Sigmoid colon (tissue), 7 donors: ENCODE results near the gene GRM3. TPM values are rescaled to one million over a fixed set of nuclear protein-coding genes. Genes with fewer than 3 reads are reported as not detected.

ENCODE experiments used
- DNase-seq: peaks from one replicate; pipeline ENCODE4 v3.0.0-alpha.2; 2019
- H3K27ac ChIP-seq, 4 donors: fragments of 200-600 bp; sonication (generic); one replicate each; pipeline ENCODE4 v1.5.1; 2016 to 2019; ENCODE audit warnings: mild to moderate bottlenecking in 1 of 4
- H3K27me3 ChIP-seq, 3 donors: fragments of 200-600 bp; sonication (generic); one replicate each; pipeline ENCODE4 v1.5.1; 2019; ENCODE audit warnings: mild to moderate bottlenecking in 1 of 3
- H3K36me3 ChIP-seq, 4 donors: fragments of 200-600 bp; sonication (generic); one replicate each; pipeline ENCODE4 v1.5.1; 2016 to 2019
- H3K4me1 ChIP-seq, 4 donors: fragments of 200-600 bp; sonication (generic); one replicate each; pipeline ENCODE4 v1.5.1; 2017 to 2019
- H3K4me3 ChIP-seq, 4 donors: fragments of 200-600 bp; sonication (generic); one replicate each; pipeline ENCODE4 v1.5.1; 2017 to 2019; ENCODE audit warnings: mild to moderate bottlenecking in 2 of 4, moderate library complexity in 1 of 4
- H3K9me3 ChIP-seq, 4 donors: fragments of 200-600 bp in 3 of 4; sonication (generic) in 3 of 4; one replicate each; pipeline versions ENCODE4 v1.5.1 to v1.6.1; 2013 to 2019
- CTCF ChIP-seq, 4 experiments: fragments of 450-650 bp in 3 of 4; fragments of 200-600 bp in 1 of 4; IDR thresholded peaks; one replicate each; pipeline ENCODE4 v1.5.1; 2016 to 2019; ENCODE audit warnings: antibody characterized with exemption in 4 of 4, mild to moderate bottlenecking in 3 of 4, moderate library complexity in 2 of 4
- EP300 ChIP-seq, 4 donors: sonication (generic); formaldehyde crosslinking; IDR thresholded peaks; one replicate each; pipeline ENCODE4 v1.6.1; 2017; ENCODE audit warnings: antibody characterized with exemption in 4 of 4
- POLR2A ChIP-seq, 2 donors: fragments of 450-650 bp; IDR thresholded peaks; one replicate each; pipeline ENCODE4 v1.6.1; 2016; ENCODE audit warnings: antibody characterized with exemption in 2 of 2, mild to moderate bottlenecking in 2 of 2, moderate library complexity in 2 of 2
- POLR2AphosphoS5 ChIP-seq, 4 donors: sonication (generic); formaldehyde crosslinking; IDR thresholded peaks; one replicate each; pipeline ENCODE4 v1.6.1; 2017; ENCODE audit warnings: antibody characterized with exemption in 4 of 4
- WGBS, 2 donors: extraction: QIAGEN DNeasy Blood & Tissue Kit; methylation state at CpG; one replicate each; pipeline ENCODE4 v1.1.7; 2013; 5-methylcytosine and 5-hydroxymethylcytosine counted together
- intact Hi-C: fragments of 100-400 bp; cut with DNase I; formaldehyde crosslinking; loops from one replicate; pipeline ENCODE4 v1.15.1; 2023
- polyA plus RNA-seq, 3 donors: library from polyadenylated mRNA; stranded (reverse); fragments of 200-250 nt; gene quantifications; one replicate each; pipeline ENCODE4 v1.2.3, GENCODE V29; 2013
- total RNA-seq, 4 donors: library from RNA; depleted of rRNA; stranded (reverse); fragments of >200 nt; gene quantifications; one replicate each; pipeline ENCODE4 v1.1.0, GENCODE V29; 2016
- donor health status: healthy with polysubstance abuse.
- donor health status: Bipolar disorder and iron deficiency.
- donor health status: healthy.

The GRM3 gene
- total and polyA plus RNA-seq, 7 donors, result 1.4 TPM; not detected in 6

GRCh38 chr7:86664991-86665390 lies 21.3 kb downstream of the GRM3 start:
- H3K4me1 ChIP-seq, result no peaks in the 10 kb centered on the region
- H3K4me3 ChIP-seq, result no peak overlapping the region
- no peak overlapping the region for H3K27ac ChIP-seq
- H3K36me3 ChIP-seq, result no peaks in the 10 kb centered on the region
- no peaks in the 10 kb centered on the region for H3K9me3 ChIP-seq
- intact Hi-C loops, result no loop called here
- H3K27me3 ChIP-seq, result no peaks in the 10 kb centered on the region
- 93 to 94% methylated on average over 5 of the region's 5 CpGs for WGBS, 2 donors
- no peak for TF ChIP-seq POLR2A (IDR thresholded peaks at IDR 0.05)
- no peak for TF ChIP-seq POLR2AphosphoS5 (IDR thresholded peaks at IDR 0.05)
- TF ChIP-seq EP300 (IDR thresholded peaks at IDR 0.05), result no peak
- TF ChIP-seq CTCF (IDR thresholded peaks at IDR 0.05), result no peak
- no peak for DNase-seq

GRCh38 chr7:86665669-86666068 lies 22.0 kb downstream of the GRM3 start:
- 38 to 55% methylated on average over 2 of the region's 2 CpGs for WGBS, 2 donors
- TF ChIP-seq CTCF (IDR thresholded peaks at IDR 0.05) (no peak), POLR2A (IDR thresholded peaks at IDR 0.05) (no peak), POLR2AphosphoS5 (IDR thresholded peaks at IDR 0.05) (no peak), EP300 (IDR thresholded peaks at IDR 0.05) (no peak)
- Histone ChIP-seq H3K4me1 (no peaks in the 10 kb centered on the region), H3K4me3 (no peak overlapping the region), H3K9me3 (no peaks in the 10 kb centered on the region), H3K27me3 (no peaks in the 10 kb centered on the region), H3K27ac (no peak overlapping the region), H3K36me3 (no peaks in the 10 kb centered on the region)
- intact Hi-C loops, result no loop called here
- no peak for DNase-seq

GRCh38 chr7:86667732-86668131 lies 24.0 kb downstream of the GRM3 start:
- DNase-seq, result no peak
- no peaks in the 10 kb centered on the region for H3K4me1 ChIP-seq
- no peaks in the 10 kb centered on the region for H3K9me3 ChIP-seq
- H3K36me3 ChIP-seq, result no peaks in the 10 kb centered on the region
- intact Hi-C loops, result no loop called here
- H3K4me3 ChIP-seq, result no peak overlapping the region
- H3K27me3 ChIP-seq, result no peaks in the 10 kb centered on the region
- 39 to 43% methylated on average over 4 of the region's 4 CpGs for WGBS, 2 donors
- no peak overlapping the region for H3K27ac ChIP-seq
- TF ChIP-seq POLR2AphosphoS5 (IDR thresholded peaks at IDR 0.05), result no peak

- H3K4me3 ChIP-seq, result no peak overlapping the region
- intact Hi-C loops, result no loop called here
These were observed 24.6 kb downstream of the GRM3 start for GRCh38 chr7:86668315-86668714.

GRCh38 chr7:86687831-86688230 lies 44.1 kb downstream of the GRM3 start:
- Histone ChIP-seq H3K4me1 (no peaks in the 10 kb centered on the region), H3K9me3 (no peaks in the 10 kb centered on the region), H3K4me3 (no peak overlapping the region), H3K36me3 (no peaks in the 10 kb centered on the region), H3K27ac (no peak overlapping the region), H3K27me3 (no peaks in the 10 kb centered on the region)
- WGBS, 2 donors, result 70 to 79% methylated on average over 1 of the region's 1 CpG
- TF ChIP-seq POLR2A (IDR thresholded peaks at IDR 0.05) (no peak), EP300 (IDR thresholded peaks at IDR 0.05) (no peak), CTCF (IDR thresholded peaks at IDR 0.05) (no peak), POLR2AphosphoS5 (IDR thresholded peaks at IDR 0.05) (no peak)
- DNase-seq, result no peak
- intact Hi-C loops, result no loop called here

More at GRCh38 chr7:86668315-86668714, 24.6 kb downstream of the GRM3 start:
- WGBS, 2 donors, result 45 to 49% methylated on average over 3 of the region's 3 CpGs
- no peaks in the 10 kb centered on the region for H3K27me3 ChIP-seq
- no peaks in the 10 kb centered on the region for H3K36me3 ChIP-seq
- no peak overlapping the region for H3K27ac ChIP-seq
- no peak for DNase-seq
- no peak for TF ChIP-seq POLR2AphosphoS5 (IDR thresholded peaks at IDR 0.05)
- no peak for TF ChIP-seq POLR2A (IDR thresholded peaks at IDR 0.05)
- TF ChIP-seq EP300 (IDR thresholded peaks at IDR 0.05), result no peak
- TF ChIP-seq CTCF (IDR thresholded peaks at IDR 0.05), result no peak
- H3K4me1 ChIP-seq, result no peaks in the 10 kb centered on the region
- H3K9me3 ChIP-seq, result no peaks in the 10 kb centered on the region
